HG02852 (cell line): ENCODE measurements around the gene SMPD3.

ENCODE experiments used
- ATAC-seq: cut with Tn5 transposase; IDR thresholded peaks from one replicate; pipeline ENCODE4 v1.9.1; 2021; ENCODE audit warnings: mild to moderate bottlenecking, moderate library complexity; ENCODE audit not compliant: unreplicated experiment

SMPD3 gene

GRCh38 chr16:68385371-68385770, 62.9 kb downstream of the SMPD3 start:
- ATAC-seq = no peak

- no peak for ATAC-seq
These were observed 63.8 kb downstream of the SMPD3 start for GRCh38 chr16:68384288-68385161.

- ATAC-seq = no peak
These were observed 64.5 kb downstream of the SMPD3 start for GRCh38 chr16:68383858-68384257.

GRCh38 chr16:68382296-68382718, 66.0 kb downstream of the SMPD3 start:
- no peak for ATAC-seq

GRCh38 chr16:68381363-68381724, 67.0 kb downstream of the SMPD3 start:
- ATAC-seq = no peak

GRCh38 chr16:68380676-68381362, 67.5 kb downstream of the SMPD3 start:
- no peak for ATAC-seq

GRCh38 chr16:68380348-68380670, 68.0 kb downstream of the SMPD3 start:
- ATAC-seq = no peak

- ATAC-seq = no peak
These were observed 68.6 kb downstream of the SMPD3 start for GRCh38 chr16:68379472-68380347.

- ATAC-seq = no peak
These were observed 69.6 kb downstream of the SMPD3 start for GRCh38 chr16:68378436-68379415.

- ATAC-seq = no peak
These were observed 70.5 kb downstream of the SMPD3 start for GRCh38 chr16:68377667-68378393.

GRCh38 chr16:68377221-68377620, 71.1 kb downstream of the SMPD3 start:
- ATAC-seq = no peak

GRCh38 chr16:68376590-68376989, 71.7 kb downstream of the SMPD3 start:
- no peak for ATAC-seq

- ATAC-seq = no peak
These were observed 72.3 kb downstream of the SMPD3 start for GRCh38 chr16:68375801-68376536.

- ATAC-seq = no peak
These were observed 73.2 kb downstream of the SMPD3 start for GRCh38 chr16:68374961-68375660.

- no peak for ATAC-seq
These were observed 74.0 kb downstream of the SMPD3 start for GRCh38 chr16:68374246-68374805.

GRCh38 chr16:68373528-68374245, 74.6 kb downstream of the SMPD3 start:
- ATAC-seq = no peak

GRCh38 chr16:68372806-68373205, 75.5 kb downstream of the SMPD3 start:
- no peak for ATAC-seq
